ENCODE measurements around the gene IL18RAP.

IL18RAP gene

DNA sequence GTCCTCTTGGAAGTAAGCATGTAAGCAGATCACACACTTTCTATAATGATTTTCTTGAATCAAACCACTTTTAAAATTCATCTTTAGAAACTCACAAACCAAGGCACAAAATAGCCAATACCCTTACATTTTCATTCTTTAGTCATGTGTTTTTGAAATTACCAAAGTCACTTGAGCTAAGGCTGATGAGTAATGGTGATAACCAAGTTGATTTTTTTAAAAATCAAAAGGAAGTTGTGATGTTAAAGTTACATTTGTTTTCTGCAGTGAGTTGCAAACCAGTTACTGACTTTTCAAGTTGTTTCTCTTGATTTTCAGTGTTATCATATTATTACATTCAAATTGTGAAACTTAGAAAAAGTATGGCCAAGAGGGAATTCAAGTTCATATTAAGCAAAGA is 21.5 kb upstream of the IL18RAP start:
- DNase-seq (ENCODE audit: low read depth), result no peak
- TF ChIP-seq, protein P1, sequence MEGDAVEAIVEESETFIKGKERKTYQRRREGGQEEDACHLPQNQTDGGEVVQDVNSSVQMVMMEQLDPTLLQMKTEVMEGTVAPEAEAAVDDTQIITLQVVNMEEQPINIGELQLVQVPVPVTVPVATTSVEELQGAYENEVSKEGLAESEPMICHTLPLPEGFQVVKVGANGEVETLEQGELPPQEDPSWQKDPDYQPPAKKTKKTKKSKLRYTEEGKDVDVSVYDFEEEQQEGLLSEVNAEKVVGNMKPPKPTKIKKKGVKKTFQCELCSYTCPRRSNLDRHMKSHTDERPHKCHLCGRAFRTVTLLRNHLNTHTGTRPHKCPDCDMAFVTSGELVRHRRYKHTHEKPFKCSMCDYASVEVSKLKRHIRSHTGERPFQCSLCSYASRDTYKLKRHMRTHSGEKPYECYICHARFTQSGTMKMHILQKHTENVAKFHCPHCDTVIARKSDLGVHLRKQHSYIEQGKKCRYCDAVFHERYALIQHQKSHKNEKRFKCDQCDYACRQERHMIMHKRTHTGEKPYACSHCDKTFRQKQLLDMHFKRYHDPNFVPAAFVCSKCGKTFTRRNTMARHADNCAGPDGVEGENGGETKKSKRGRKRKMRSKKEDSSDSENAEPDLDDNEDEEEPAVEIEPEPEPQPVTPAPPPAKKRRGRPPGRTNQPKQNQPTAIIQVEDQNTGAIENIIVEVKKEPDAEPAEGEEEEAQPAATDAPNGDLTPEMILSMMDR (conservative IDR thresholded peaks at IDR 0.05; ENCODE audit: low read depth, low read length), result no peak
- no peak overlapping the region for H3K4me3 ChIP-seq (ENCODE audit: low read length)

DNA sequence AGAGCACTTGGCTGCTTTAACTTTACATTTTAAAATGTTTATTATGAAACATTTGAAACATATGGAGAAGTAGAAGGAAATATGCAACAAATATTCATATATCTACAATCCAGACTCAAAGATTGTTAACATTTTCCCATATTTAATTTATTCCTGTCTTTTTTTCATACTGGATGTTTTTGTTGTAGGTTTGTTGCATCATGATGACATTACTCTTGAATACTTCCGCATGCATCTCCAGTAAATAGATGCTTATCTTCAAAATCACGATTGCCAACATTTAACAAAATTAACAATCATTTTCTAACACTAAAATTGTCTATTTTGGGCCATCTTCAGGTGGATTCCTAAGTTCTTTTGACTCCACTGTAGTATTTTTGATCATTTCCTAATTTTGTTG is 21.1 kb upstream of the IL18RAP start:
- no peak for DNase-seq (ENCODE audit: low read depth)
- no peak overlapping the region for H3K4me3 ChIP-seq (ENCODE audit: low read length)
- TF ChIP-seq, protein P1 (conservative IDR thresholded peaks at IDR 0.05; ENCODE audit: low read depth, low read length), result no peak

DNA sequence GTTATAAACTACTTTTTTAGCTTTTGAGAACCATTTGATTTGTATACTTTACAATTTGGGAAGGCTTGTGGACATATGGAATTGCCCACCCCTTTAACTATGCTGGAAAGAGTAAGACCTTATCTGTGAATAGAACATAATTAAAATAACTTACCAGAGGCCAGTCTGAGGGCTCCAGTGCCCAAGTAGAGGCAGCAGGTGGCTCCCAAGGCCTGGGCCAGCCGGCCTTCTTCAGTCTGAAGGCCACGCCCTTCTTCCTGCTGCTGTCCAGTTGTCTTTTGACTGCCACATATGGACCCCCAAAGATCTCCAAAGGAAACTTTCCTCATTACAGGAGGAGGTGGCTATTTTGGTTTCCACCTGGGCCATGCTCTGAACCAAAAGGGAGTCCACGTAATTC is 12.0 kb upstream of the IL18RAP start:
- TF ChIP-seq, protein P1 (conservative IDR thresholded peaks at IDR 0.05; ENCODE audit: low read depth, low read length), result no peak
- DNase-seq (ENCODE audit: low read depth), result no peak
- H3K4me3 ChIP-seq (ENCODE audit: low read length), result no peak overlapping the region

DNA sequence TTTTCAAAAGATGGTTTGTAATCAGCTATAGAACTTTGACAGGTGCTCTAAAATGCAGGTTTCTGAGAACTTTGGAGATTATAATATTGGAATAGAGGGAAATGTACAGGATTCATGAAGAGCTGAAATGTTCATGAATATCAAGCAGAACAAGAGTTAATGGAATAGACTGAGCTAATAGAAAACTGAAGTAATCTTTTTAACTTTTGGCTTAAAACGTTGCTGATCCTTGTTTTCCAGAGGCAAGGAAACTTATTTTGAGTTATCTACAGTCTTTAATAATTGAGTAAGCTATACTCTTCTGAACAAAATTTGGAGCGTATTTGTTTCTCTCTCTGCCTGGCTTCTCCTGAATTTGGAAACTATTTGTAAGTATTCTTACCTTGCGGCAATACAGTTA is 10.8 kb upstream of the IL18RAP start:
- no peak for DNase-seq (ENCODE audit: low read depth)
- H3K4me3 ChIP-seq (ENCODE audit: low read length), result no peak overlapping the region

DNA sequence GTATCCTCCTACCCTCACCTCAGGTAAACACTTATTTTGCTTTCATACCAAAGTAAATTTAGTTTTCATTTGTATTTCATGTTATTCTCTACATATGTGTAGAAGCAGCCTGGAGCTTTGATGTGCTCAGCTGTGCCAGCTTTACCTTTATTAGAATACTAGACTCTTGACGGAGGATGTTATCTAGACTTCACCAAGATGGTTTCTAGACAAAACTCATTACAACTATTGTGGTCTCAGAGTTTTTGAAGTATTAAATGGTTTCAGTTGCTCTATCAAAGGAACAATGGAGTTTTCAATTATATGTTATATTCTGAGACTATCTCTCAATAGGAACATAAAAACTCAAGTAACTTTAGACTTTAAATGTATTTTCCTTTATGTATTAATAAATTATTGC is 5.0 kb upstream of the IL18RAP start:
- TF ChIP-seq, protein P1 (conservative IDR thresholded peaks at IDR 0.05; ENCODE audit: low read depth, low read length), result no peak
- H3K4me3 ChIP-seq (ENCODE audit: low read length), result no peak overlapping the region
- no peak for DNase-seq (ENCODE audit: low read depth)

More for the DNA sequence above, 10.8 kb upstream of the IL18RAP start:
- TF ChIP-seq, protein P1 (conservative IDR thresholded peaks at IDR 0.05; ENCODE audit: low read depth, low read length), result no peak

DNA sequence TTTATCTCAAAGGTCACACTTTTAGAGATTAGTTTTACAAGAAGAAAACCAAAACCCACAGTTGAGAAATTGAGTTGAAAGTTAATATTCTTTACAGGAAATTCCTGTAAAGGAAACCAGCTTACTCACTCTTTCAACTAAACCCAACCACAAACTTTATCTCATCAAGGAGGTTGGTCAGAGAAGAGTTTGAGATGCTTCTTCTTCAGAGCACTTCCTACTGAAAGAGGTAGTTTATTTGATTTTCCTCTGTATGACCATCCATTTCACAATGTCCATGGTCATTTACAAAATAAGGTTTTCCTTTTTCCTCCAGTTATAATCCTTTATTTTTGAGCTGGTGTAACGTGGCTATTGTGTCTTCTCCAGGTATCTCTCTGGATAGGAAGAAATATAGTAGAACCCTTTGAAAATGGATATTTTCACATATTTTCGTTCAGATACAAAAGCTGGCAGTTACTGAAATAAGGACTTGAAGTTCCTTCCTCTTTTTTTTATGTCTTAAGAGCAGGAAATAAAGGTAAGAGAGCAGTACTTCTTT is 4.5 kb upstream of the IL18RAP start:
- no peak for DNase-seq (ENCODE audit: low read depth)
- TF ChIP-seq, protein P1 (conservative IDR thresholded peaks at IDR 0.05; ENCODE audit: low read depth, low read length), result no peak
- no peak overlapping the region for H3K4me3 ChIP-seq (ENCODE audit: low read length)

DNA sequence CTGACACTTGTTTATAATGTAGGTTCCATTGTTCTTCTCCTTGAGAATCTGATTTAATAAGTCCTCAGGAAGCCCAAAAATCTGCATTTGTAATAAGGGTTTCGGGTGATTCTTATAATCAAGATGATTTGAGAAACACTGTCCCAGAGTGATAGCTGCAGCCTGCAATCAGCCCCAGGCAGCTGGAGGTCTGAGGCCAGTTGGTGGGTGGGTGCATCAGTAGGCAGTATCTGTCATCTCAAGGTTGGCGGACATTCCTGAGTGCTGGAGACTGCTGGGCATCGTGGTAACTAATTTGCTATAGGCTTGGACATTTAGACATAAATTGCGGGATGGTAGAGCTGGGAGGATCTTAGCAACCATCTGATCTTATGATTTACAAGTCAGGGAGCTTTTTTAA is 2.7 kb upstream of the IL18RAP start:
- no peak for DNase-seq (ENCODE audit: low read depth)
- no peak overlapping the region for H3K4me3 ChIP-seq (ENCODE audit: low read length)
- TF ChIP-seq, protein P1 (conservative IDR thresholded peaks at IDR 0.05; ENCODE audit: low read depth, low read length), result no peak

Measured in retinal pigment epithelial cell (primary cell).